OCI-LY3 (cell line): ENCODE measurements around the gene BMPR2.

Experiments
- CTCF ChIP-seq: fragments of 200-600, 300-600 bp; sonication (generic); IDR thresholded peaks from 2 replicates; pipeline ENCODE4 v1.5.1; 2014; ENCODE audit warnings: antibody characterized with exemption, low read length, low read depth
- EZH2phosphoT487 ChIP-seq: fragments of 200-600 bp; shearing (Covaris generic); IDR thresholded peaks from 2 replicates; pipeline ENCODE4 v1.6.1; 2018; ENCODE audit warnings: antibody characterized with exemption, mixed run types, low read depth

DNA sequence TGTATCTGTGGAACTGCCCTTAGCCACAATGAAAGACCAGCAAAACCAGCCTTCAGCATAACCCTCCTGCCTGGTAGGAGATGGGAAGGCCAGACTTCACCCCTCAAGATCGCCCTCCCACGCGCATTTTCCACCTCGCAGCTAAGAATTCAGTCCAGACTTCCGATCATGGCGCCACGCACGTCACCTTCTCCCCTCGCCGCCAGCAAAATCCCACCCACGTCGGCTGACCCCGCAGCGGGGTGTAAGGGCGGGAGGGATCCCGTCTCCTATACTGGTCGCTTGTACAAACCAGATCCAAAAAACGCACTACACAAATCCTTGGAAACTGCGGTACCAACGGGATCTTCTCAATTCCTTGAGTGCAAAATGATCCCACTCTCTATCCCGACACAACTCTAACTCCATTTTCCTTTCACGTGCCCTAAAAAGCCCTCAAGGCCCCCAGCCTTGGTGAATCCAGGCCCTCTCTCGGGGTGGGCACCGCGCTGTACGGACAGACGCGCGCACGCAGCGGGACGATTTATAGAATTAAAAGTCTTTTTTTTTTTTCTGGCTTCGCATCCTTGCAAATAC lies 1.0 kb upstream of the BMPR2 start:
- no peak for TF ChIP-seq CTCF
- TF ChIP-seq EZH2phosphoT487 = no peak
